A549 treated with CpdA at 1 μM for 4 hours (cell line): ENCODE results near the gene RAB17. TPM values are rescaled to one million over a fixed set of nuclear protein-coding genes. Genes with fewer than 3 reads are reported as not detected.

ENCODE experiments used
- total RNA-seq: library from RNA; stranded (reverse); fragments of 200-300 nt; extraction: Qiagen RNA extraction; gene quantifications from 5 replicates; pipeline ENCODE4 v1.2.3, GENCODE V29; 2022; ENCODE audit warnings: low read depth

Gene RAB17
- total RNA-seq, result 0.09 to 0.32 TPM (median 0.13 TPM) in 4 of 5 replicates, not detected in the other

DNA sequence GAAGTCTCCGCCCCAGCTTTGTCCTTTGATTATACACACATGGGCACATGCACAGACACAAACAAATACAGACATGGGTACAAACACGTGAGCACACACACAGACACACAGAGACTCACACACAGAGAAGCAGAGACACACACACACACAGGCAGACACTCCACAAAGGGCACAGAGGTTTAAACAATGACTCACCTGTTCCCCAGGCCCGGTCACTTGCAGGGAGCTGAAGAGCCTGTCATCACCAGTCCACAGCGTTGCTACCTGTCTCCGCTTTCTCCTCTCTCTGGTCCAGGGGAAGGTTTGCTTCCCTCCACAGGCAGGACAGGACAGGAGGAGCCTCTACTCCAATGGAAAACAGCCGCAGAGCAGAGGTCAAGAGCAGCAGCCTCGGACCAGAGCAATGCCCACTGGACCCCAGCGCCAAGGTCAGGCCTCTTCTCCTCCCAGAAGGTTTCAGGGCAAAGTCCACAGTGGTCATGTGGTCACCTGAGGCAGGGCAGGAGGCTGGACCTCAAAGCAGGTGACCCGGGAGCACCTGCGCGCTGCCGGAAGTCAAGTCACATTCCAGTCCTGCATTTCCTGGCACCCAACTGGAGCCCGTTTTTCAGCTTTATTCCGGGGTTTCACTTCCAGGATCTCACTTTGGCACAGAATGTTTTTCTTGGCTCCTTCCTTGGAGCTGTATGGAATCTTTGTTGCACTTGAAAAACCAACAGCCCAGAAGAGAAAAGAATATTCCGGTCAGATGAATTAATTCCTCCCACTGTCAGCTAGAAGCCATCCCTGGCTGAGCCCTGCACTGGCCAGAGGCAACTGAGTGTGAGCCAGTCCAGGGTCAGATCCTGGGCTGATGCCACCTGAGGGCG lies at the start of gene RAB17:
Gene RAB17, minus strand, starts transcription at position 463 of the 869 bp plus-strand sequence. CDS start 4,580 bp downstream, outside the sequence.

DNA sequence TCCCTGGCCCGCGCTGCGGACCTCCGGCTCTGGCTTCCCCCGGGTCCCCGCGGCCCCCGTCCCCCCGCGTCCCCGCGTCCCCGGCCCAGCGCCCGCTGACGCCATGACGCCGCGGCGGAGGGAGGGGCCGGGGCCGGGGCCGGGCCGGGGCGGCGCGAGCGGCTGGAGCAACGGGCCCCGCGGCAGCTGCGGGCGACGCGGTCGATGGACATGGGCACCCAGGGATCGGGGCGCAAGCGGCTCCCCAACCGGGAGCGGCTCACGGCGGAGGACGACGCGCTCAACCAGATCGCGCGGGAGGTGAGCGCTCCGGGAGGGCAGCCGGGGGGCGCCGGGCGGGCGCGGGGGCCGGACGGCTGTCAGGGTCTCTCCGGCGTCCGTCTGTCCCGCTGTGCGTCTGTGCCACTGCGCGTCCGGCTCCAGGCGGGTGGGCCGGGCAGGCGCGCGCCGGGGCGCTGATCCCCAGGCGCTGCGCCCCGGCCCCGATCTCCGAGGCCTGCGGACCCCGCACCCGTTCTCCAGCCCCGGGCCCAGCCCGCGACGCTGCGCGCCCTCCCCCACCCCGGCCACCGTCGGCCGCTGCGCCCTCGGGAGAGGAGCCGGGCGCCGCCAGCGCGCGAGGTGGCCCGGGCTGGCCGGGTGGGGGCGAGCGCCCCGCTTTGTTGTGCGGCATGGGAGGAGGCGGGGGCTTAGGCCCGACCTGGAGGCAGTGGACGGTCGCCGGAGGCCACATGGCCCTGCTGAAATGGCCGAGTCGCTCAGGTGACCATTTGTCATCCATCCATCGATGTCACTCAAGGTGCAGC lies 37.1 kb upstream of the RAB17 start, which contains the start of gene LRRFIP1:
Gene LRRFIP1, plus strand, starts transcription at position 147 of the 806 bp plus-strand sequence. Its CDS starts 58 bp downstream, at position 205.

GRCh38 chr2:237566401-237567235 lies 23.9 kb downstream of the RAB17 start, which contains the start of gene PRLH:
PRLH (plus strand) TSS chr2:237566574; CDS start chr2:237566574, 0 bp downstream.

Other genes starting within 250 kb of the RAB17 start
- 0.02 to 0.25 TPM (median 0.10 TPM) in 5 replicates for gene COL6A3, start 176.6 kb downstream of the RAB17 start, total RNA-seq
- gene MLPH, start 103.5 kb downstream of the RAB17 start, total RNA-seq, result 218 to 289 TPM (median 278 TPM) in 5 replicates
- gene PRLH, start 24.2 kb downstream of the RAB17 start, total RNA-seq, result not detected in 5 replicates
- gene LRRFIP1, start 36.9 kb upstream of the RAB17 start, total RNA-seq, result 71.8 to 109 TPM (median 91.5 TPM) in 5 replicates
- gene RBM44, start 208.0 kb upstream of the RAB17 start, total RNA-seq, result 0.15 to 0.41 TPM (median 0.24 TPM) in 5 replicates